Fibroblast of pulmonary artery (primary cell): ENCODE measurements around the gene CHTOP.
A peak's percentile ranks its signal among the peaks of the same experiment; 100 is the strongest.

ENCODE experiments used
- DNase-seq: peaks from one replicate; pipeline ENCODE4 v3.0.0-alpha.2; 2010; ENCODE audit warnings: low read depth
- H3K4me3 ChIP-seq: replicated peaks from 2 replicates; pipeline ENCODE4 v1.5.1; 2011; ENCODE audit warnings: low read depth, mild to moderate bottlenecking, control low read depth, low read length, moderate library complexity
- TF ChIP-seq, protein P1 (sequence below): IDR thresholded peaks from 2 replicates; pipeline ENCODE4 v1.5.1; 2011; ENCODE audit warnings: mild to moderate bottlenecking, control low read depth, low read length, inconsistent platforms; ENCODE audit errors: missing control alignments

CHTOP gene

GRCh38 chr1:153626904-153627714 lies 6.8 kb upstream of the CHTOP start, which contains the start of gene S100A13:
Gene S100A13, minus strand, starts transcription at chr1:153627505. Its CDS starts 1,033 bp downstream, at chr1:153626472.
- peak within 1 kb of the TSS; percentile 76 for H3K4me3 ChIP-seq
- TF ChIP-seq, protein P1, sequence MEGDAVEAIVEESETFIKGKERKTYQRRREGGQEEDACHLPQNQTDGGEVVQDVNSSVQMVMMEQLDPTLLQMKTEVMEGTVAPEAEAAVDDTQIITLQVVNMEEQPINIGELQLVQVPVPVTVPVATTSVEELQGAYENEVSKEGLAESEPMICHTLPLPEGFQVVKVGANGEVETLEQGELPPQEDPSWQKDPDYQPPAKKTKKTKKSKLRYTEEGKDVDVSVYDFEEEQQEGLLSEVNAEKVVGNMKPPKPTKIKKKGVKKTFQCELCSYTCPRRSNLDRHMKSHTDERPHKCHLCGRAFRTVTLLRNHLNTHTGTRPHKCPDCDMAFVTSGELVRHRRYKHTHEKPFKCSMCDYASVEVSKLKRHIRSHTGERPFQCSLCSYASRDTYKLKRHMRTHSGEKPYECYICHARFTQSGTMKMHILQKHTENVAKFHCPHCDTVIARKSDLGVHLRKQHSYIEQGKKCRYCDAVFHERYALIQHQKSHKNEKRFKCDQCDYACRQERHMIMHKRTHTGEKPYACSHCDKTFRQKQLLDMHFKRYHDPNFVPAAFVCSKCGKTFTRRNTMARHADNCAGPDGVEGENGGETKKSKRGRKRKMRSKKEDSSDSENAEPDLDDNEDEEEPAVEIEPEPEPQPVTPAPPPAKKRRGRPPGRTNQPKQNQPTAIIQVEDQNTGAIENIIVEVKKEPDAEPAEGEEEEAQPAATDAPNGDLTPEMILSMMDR = peak; percentile 66
- peak; percentile 96 for DNase-seq

GRCh38 chr1:153627715-153628626 lies 5.9 kb upstream of the CHTOP start, which contains the start of gene S100A1:
Gene S100A1, plus strand, starts transcription at chr1:153628434. Its CDS starts 2,088 bp downstream, at chr1:153630522.
- TF ChIP-seq, protein P1 = no peak
- no peak for DNase-seq
- H3K4me3 ChIP-seq = peak within 1 kb of the TSS; percentile 76

- TF ChIP-seq, protein P1 = no peak
- H3K4me3 ChIP-seq = no peak overlapping the region
- no peak for DNase-seq
Measured at GRCh38 chr1:153628638-153629342, 5.1 kb upstream of the CHTOP start.

- no peak overlapping the region for H3K4me3 ChIP-seq
- TF ChIP-seq, protein P1 = no peak
- DNase-seq = no peak
Measured at GRCh38 chr1:153629343-153629665, 4.6 kb upstream of the CHTOP start.

- no peak overlapping the region for H3K4me3 ChIP-seq
- DNase-seq = no peak
- TF ChIP-seq, protein P1 = no peak
Measured at GRCh38 chr1:153629971-153630370, 3.9 kb upstream of the CHTOP start.

DNA sequence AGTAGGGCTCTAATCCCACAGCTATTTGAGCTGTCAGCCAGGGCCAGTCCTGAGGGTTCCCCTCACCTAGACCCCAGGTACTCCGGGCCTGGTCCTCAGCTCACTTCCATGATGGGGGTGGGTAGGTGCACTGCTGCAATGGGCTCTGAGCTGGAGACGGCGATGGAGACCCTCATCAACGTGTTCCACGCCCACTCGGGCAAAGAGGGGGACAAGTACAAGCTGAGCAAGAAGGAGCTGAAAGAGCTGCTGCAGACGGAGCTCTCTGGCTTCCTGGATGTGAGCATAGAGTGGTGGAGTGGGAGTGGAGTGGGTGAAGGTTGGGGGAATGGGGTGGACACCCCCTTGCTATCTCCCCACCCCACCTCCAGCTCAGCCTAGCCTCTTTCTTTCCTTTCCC lies 3.5 kb upstream of the CHTOP start:
- TF ChIP-seq, protein P1 = no peak
- H3K4me3 ChIP-seq = no peak overlapping the region
- no peak for DNase-seq
